Vagina (tissue), 2 donors: ENCODE measurements around the gene PSMD11.

Experiments used
- POLR2A ChIP-seq, 2 donors: fragments of 450-650 bp; IDR thresholded peaks; one replicate each; pipeline ENCODE4 v1.6.1; 2017; ENCODE audit warnings: antibody characterized with exemption in 2 of 2, mild to moderate bottlenecking in 2 of 2, moderate library complexity in 2 of 2
- TF ChIP-seq, protein P1 (sequence below), 3 experiments: fragments of 450-650 bp in 2 of 3; fragments of 200-600 bp in 1 of 3; sonication (generic) in 1 of 3; IDR thresholded peaks; one replicate each; pipeline ENCODE4 v1.5.1; 2017 to 2019; ENCODE audit warnings: antibody characterized with exemption in 3 of 3, mild to moderate bottlenecking in 2 of 3, moderate library complexity in 2 of 3

DNA sequence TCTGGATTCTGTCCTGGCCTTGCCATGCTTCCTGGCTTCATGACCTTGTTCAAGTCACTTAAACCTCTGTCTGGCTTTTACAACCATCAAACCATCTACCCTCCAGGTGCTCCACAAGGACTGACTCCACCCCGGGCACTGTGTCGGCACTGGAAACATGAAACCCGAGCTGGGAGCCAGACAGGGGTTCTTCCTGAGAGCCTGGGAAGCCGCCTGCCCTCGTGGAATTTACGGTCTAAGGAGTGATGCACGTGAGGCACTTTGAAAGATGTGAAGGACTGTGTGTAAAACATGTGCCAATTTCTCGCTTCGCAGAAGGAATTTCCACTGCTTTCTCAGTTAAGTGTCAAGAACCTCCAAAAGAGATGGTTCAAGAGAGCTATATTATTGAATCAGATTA, 54.1 kb downstream of the PSMD11 start:
- TF ChIP-seq POLR2A (IDR thresholded peaks at IDR 0.05) = no peak
- TF ChIP-seq, protein P1, sequence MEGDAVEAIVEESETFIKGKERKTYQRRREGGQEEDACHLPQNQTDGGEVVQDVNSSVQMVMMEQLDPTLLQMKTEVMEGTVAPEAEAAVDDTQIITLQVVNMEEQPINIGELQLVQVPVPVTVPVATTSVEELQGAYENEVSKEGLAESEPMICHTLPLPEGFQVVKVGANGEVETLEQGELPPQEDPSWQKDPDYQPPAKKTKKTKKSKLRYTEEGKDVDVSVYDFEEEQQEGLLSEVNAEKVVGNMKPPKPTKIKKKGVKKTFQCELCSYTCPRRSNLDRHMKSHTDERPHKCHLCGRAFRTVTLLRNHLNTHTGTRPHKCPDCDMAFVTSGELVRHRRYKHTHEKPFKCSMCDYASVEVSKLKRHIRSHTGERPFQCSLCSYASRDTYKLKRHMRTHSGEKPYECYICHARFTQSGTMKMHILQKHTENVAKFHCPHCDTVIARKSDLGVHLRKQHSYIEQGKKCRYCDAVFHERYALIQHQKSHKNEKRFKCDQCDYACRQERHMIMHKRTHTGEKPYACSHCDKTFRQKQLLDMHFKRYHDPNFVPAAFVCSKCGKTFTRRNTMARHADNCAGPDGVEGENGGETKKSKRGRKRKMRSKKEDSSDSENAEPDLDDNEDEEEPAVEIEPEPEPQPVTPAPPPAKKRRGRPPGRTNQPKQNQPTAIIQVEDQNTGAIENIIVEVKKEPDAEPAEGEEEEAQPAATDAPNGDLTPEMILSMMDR (IDR thresholded peaks at IDR 0.05) = no peak
